ENCODE results near the gene ENOX1. TPM values are rescaled to one million over a fixed set of nuclear protein-coding genes. Genes with fewer than 3 reads are reported as not detected.

Gene ENOX1
- total RNA-seq, 4 donors from 2014 or later: 3.6 to 18.7 (median 5.7) TPM

GRCh38 chr13:43272851-43273250 lies 513.9 kb downstream of the ENOX1 start:
- H3K4me3 ChIP-seq: no peak overlapping the region
- no peak for TF ChIP-seq CTCF (IDR thresholded peaks at IDR 0.05)
- no peak for TF ChIP-seq POLR2A (IDR thresholded peaks at IDR 0.05)
- no peaks in the 10 kb centered on the region for H3K4me1 ChIP-seq
- intact Hi-C loops (cut with DNase I; ENCODE audit: low total_unique reads): no loop called here
- no peaks in the 10 kb centered on the region for H3K9me3 ChIP-seq
- no peak overlapping the region for H3K27ac ChIP-seq
- DNase-seq: no peak
- H3K27me3 ChIP-seq: no peaks in the 10 kb centered on the region
- H3K36me3 ChIP-seq: no peaks in the 10 kb centered on the region

GRCh38 chr13:43271152-43271551 lies 515.6 kb downstream of the ENOX1 start:
- no peak for TF ChIP-seq POLR2A (IDR thresholded peaks at IDR 0.05)
- no peak for TF ChIP-seq CTCF (IDR thresholded peaks at IDR 0.05)
- no peak overlapping the region for H3K27ac ChIP-seq
- H3K27me3 ChIP-seq: no peaks in the 10 kb centered on the region
- H3K9me3 ChIP-seq: no peaks in the 10 kb centered on the region
- H3K36me3 ChIP-seq: no peaks in the 10 kb centered on the region
- intact Hi-C loops (cut with DNase I; ENCODE audit: low total_unique reads): no loop called here
- no peak for DNase-seq
- H3K4me1 ChIP-seq: no peaks in the 10 kb centered on the region
- H3K4me3 ChIP-seq: no peak overlapping the region

GRCh38 chr13:43270130-43270830 lies 516.5 kb downstream of the ENOX1 start:
- Histone ChIP-seq H3K27ac (no peak overlapping the region), H3K36me3 (no peaks in the 10 kb centered on the region), H3K4me1 (no peaks in the 10 kb centered on the region), H3K27me3 (no peaks in the 10 kb centered on the region), H3K4me3 (no peak overlapping the region), H3K9me3 (no peaks in the 10 kb centered on the region)
- intact Hi-C loops (cut with DNase I; ENCODE audit: low total_unique reads): no loop called here
- no peak for TF ChIP-seq CTCF (IDR thresholded peaks at IDR 0.05)
- TF ChIP-seq POLR2A (IDR thresholded peaks at IDR 0.05): no peak
- DNase-seq: no peak

GRCh38 chr13:43269037-43269481 lies 517.7 kb downstream of the ENOX1 start:
- H3K27ac ChIP-seq: peak overlapping the region in 1 of 2 donors; percentile 11
- no peaks in the 10 kb centered on the region for H3K9me3 ChIP-seq
- no peaks in the 10 kb centered on the region for H3K4me1 ChIP-seq
- H3K4me3 ChIP-seq: no peak overlapping the region
- intact Hi-C loops (cut with DNase I; ENCODE audit: low total_unique reads): no loop called here
- DNase-seq: peak; percentile 57 to 60
- no peaks in the 10 kb centered on the region for H3K36me3 ChIP-seq
- H3K27me3 ChIP-seq: no peaks in the 10 kb centered on the region
- no peak for TF ChIP-seq POLR2A (IDR thresholded peaks at IDR 0.05)
- no peak for TF ChIP-seq CTCF (IDR thresholded peaks at IDR 0.05)

GRCh38 chr13:43268632-43269031 lies 518.1 kb downstream of the ENOX1 start:
- DNase-seq: no peak
- Histone ChIP-seq H3K4me3 (no peak overlapping the region), H3K36me3 (no peaks in the 10 kb centered on the region), H3K9me3 (no peaks in the 10 kb centered on the region), H3K27me3 (no peaks in the 10 kb centered on the region), H3K4me1 (no peaks in the 10 kb centered on the region), H3K27ac (no peak overlapping the region)
- TF ChIP-seq POLR2A (IDR thresholded peaks at IDR 0.05) (no peak), CTCF (IDR thresholded peaks at IDR 0.05) (no peak)
- intact Hi-C loops (cut with DNase I; ENCODE audit: low total_unique reads): no loop called here
